Testis (tissue), 2 donors: ENCODE measurements around the gene FYN.

Source experiments
- POLR2A ChIP-seq: fragments of 450-650 bp; IDR thresholded peaks from one replicate; pipeline ENCODE4 v1.6.1; 2017; ENCODE audit warnings: antibody characterized with exemption, mild to moderate bottlenecking, moderate library complexity
- TF ChIP-seq, protein P1 (sequence below), 3 experiments: fragments of 450-650 bp in 2 of 3; fragments of 200-600 bp in 1 of 3; sonication (generic) in 1 of 3; IDR thresholded peaks; one replicate each; pipeline ENCODE4 v1.5.1; 2016 to 2019; ENCODE audit warnings: antibody characterized with exemption in 3 of 3, mild to moderate bottlenecking in 2 of 3, moderate library complexity in 1 of 3

DNA sequence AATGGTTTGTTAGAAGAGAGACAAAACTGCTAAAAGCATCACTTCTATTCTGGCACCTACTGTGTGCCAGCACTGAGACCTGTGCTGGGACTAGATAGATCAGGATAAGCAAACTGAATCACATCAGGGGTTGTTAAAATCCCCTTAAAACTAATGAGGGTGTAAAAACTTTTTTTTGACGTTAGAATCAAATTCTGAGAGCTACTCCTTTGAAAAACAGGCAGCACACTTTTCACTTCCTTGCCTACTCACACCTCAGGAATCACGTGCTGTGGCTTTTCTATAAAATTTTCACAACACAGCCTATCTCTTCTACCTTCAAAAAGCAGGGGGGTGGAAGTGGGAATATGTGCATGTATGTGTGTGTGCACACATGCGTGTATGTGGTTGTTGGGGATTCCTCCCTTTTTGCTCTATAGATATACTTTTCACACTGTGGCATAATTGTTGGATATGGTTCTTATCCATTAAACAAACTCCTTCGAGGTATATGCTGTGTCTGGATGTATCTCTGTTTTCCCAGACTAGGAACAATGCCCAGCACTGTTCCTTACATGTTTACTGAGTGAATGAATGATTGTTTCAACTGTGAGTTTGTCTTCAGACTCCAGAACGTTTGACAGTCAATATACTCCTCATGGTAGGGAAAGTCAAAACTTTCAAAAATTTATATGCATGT lies 105.4 kb downstream of the FYN start:
- TF ChIP-seq, protein P1, sequence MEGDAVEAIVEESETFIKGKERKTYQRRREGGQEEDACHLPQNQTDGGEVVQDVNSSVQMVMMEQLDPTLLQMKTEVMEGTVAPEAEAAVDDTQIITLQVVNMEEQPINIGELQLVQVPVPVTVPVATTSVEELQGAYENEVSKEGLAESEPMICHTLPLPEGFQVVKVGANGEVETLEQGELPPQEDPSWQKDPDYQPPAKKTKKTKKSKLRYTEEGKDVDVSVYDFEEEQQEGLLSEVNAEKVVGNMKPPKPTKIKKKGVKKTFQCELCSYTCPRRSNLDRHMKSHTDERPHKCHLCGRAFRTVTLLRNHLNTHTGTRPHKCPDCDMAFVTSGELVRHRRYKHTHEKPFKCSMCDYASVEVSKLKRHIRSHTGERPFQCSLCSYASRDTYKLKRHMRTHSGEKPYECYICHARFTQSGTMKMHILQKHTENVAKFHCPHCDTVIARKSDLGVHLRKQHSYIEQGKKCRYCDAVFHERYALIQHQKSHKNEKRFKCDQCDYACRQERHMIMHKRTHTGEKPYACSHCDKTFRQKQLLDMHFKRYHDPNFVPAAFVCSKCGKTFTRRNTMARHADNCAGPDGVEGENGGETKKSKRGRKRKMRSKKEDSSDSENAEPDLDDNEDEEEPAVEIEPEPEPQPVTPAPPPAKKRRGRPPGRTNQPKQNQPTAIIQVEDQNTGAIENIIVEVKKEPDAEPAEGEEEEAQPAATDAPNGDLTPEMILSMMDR (IDR thresholded peaks at IDR 0.05): no peak
- no peak for TF ChIP-seq POLR2A
